ENCODE results near the gene TAF6.

The TAF6 gene

GRCh38 chr7:100124301-100125230 is 5.4 kb upstream of the TAF6 start:
- no peak overlapping the region for H3K9ac ChIP-seq

GRCh38 chr7:100122568-100122967 is 3.4 kb upstream of the TAF6 start:
- Histone ChIP-seq H3K4me1 (peaks cover 49% of the 10 kb centered on the region), H3K9ac (no peak overlapping the region), H3K9me3 (no peaks in the 10 kb centered on the region), H3K4me2 (no peak overlapping the region), H3K27me3 (peaks cover 2% of the 10 kb centered on the region; the same call in 1 of the 2 replicates), H3K36me3 (peaks cover 29% of the 10 kb centered on the region), H3K4me3 (no peak overlapping the region), H4K20me1 (no peaks in the 10 kb centered on the region), H3K27ac (no peak overlapping the region)
- TF ChIP-seq Cebpa-rat (IDR thresholded peaks at IDR 0.05) = no peak

More at GRCh38 chr7:100124301-100125230, 5.4 kb upstream of the TAF6 start:
- Histone ChIP-seq H3K36me3 (peaks cover 29% of the 10 kb centered on the region), H3K4me2 (peak overlapping the region; percentile 40), H3K4me1 (peaks cover 51% of the 10 kb centered on the region), H3K9me3 (no peaks in the 10 kb centered on the region), H4K20me1 (no peaks in the 10 kb centered on the region), H3K27me3 (peaks cover 22% of the 10 kb centered on the region; the same call in 1 of the 2 replicates), H3K4me3 (no peak overlapping the region), H3K27ac (no peak overlapping the region)
- no peak for TF ChIP-seq Cebpa-rat (IDR thresholded peaks at IDR 0.05)

- Histone ChIP-seq H4K20me1 (no peaks in the 10 kb centered on the region), H3K4me3 (no peak overlapping the region), H3K36me3 (peaks cover 29% of the 10 kb centered on the region), H3K4me1 (peaks cover 49% of the 10 kb centered on the region), H3K9me3 (no peaks in the 10 kb centered on the region), H3K4me2 (no peak overlapping the region), H3K9ac (no peak overlapping the region), H3K27me3 (no peaks in the 10 kb centered on the region), H3K27ac (no peak overlapping the region)
- no peak for TF ChIP-seq Cebpa-rat (IDR thresholded peaks at IDR 0.05)
Observed at GRCh38 chr7:100122067-100122466, 2.9 kb upstream of the TAF6 start.

GRCh38 chr7:100120733-100121036 is 1.5 kb upstream of the TAF6 start:
- Histone ChIP-seq H3K27me3 (no peaks in the 10 kb centered on the region), H3K4me3 (peak overlapping the region; percentile 81), H3K9ac (peak overlapping the region; percentile 91), H3K4me1 (peaks cover 41% of the 10 kb centered on the region), H3K4me2 (peak overlapping the region; percentile 95), H3K27ac (no peak overlapping the region), H3K9me3 (no peaks in the 10 kb centered on the region), H3K36me3 (peaks cover 36% of the 10 kb centered on the region), H4K20me1 (no peaks in the 10 kb centered on the region)
- no peak for TF ChIP-seq Cebpa-rat (IDR thresholded peaks at IDR 0.05)

- Histone ChIP-seq H3K27me3 (no peaks in the 10 kb centered on the region), H3K4me2 (peak overlapping the region; percentile 95), H3K9me3 (no peaks in the 10 kb centered on the region), H3K36me3 (peaks cover 37% of the 10 kb centered on the region), H3K4me3 (peak overlapping the region; percentile 81), H3K4me1 (peaks cover 36% of the 10 kb centered on the region), H3K9ac (peak overlapping the region; percentile 91), H3K27ac (peak overlapping the region; percentile 96; the same call in 1 of the 2 replicates), H4K20me1 (no peaks in the 10 kb centered on the region)
- TF ChIP-seq Cebpa-rat (IDR thresholded peaks at IDR 0.05) = no peak
Observed at GRCh38 chr7:100119970-100120732, 993 bp upstream of the TAF6 start.

- Histone ChIP-seq H4K20me1 (no peaks in the 10 kb centered on the region), H3K4me3 (peak overlapping the region; percentile 81), H3K9me3 (no peaks in the 10 kb centered on the region), H3K27ac (peak overlapping the region; percentile 96), H3K36me3 (peaks cover 37% of the 10 kb centered on the region), H3K4me1 (peaks cover 20% of the 10 kb centered on the region), H3K9ac (peak overlapping the region; percentile 91), H3K4me2 (peak overlapping the region; percentile 95), H3K27me3 (no peaks in the 10 kb centered on the region)
- no peak for TF ChIP-seq Cebpa-rat (IDR thresholded peaks at IDR 0.05)
Observed at GRCh38 chr7:100118388-100119071, 628 bp downstream of the TAF6 start.

GRCh38 chr7:100115026-100115425 is 4.1 kb downstream of the TAF6 start:
- peaks cover 60% of the 10 kb centered on the region for H3K36me3 ChIP-seq
- H3K9ac ChIP-seq = no peak overlapping the region
- no peaks in the 10 kb centered on the region for H3K9me3 ChIP-seq
- peaks cover 29% of the 10 kb centered on the region for H3K4me1 ChIP-seq
- H3K4me3 ChIP-seq = no peak overlapping the region
- H3K27ac ChIP-seq = no peak overlapping the region
- H3K27me3 ChIP-seq = no peaks in the 10 kb centered on the region
- H3K4me2 ChIP-seq = no peak overlapping the region
- no peaks in the 10 kb centered on the region for H4K20me1 ChIP-seq
- no peak for TF ChIP-seq Cebpa-rat (IDR thresholded peaks at IDR 0.05)

- Histone ChIP-seq H3K27ac (peak overlapping the region; percentile 56), H3K27me3 (no peaks in the 10 kb centered on the region), H3K4me3 (no peak overlapping the region), H4K20me1 (no peaks in the 10 kb centered on the region), H3K9ac (peak overlapping the region; percentile 48; the same call in 1 of the 2 replicates), H3K4me1 (peaks cover 18% of the 10 kb centered on the region), H3K9me3 (no peaks in the 10 kb centered on the region), H3K4me2 (peak overlapping the region; percentile 75), H3K36me3 (peaks cover 91% of the 10 kb centered on the region)
- TF ChIP-seq Cebpa-rat (IDR thresholded peaks at IDR 0.05) = no peak
Observed at GRCh38 chr7:100111914-100112313, 7.2 kb downstream of the TAF6 start.

- Histone ChIP-seq H3K9me3 (no peaks in the 10 kb centered on the region), H3K27me3 (no peaks in the 10 kb centered on the region), H3K4me2 (peak overlapping the region; percentile 75), H3K9ac (peak overlapping the region; percentile 48; the same call in 1 of the 2 replicates), H4K20me1 (no peaks in the 10 kb centered on the region), H3K27ac (peak overlapping the region; percentile 56), H3K4me1 (peaks cover 18% of the 10 kb centered on the region), H3K4me3 (no peak overlapping the region), H3K36me3 (peaks cover 96% of the 10 kb centered on the region)
- no peak for TF ChIP-seq Cebpa-rat (IDR thresholded peaks at IDR 0.05)
Observed at GRCh38 chr7:100111156-100111555, 8.0 kb downstream of the TAF6 start.
